ENCODE data around the gene MCRIP2.

GRCh38 chr16:591892-592517 lies 49.6 kb upstream of the MCRIP2 start:
- no peak for TF ChIP-seq CTCF (IDR thresholded peaks at IDR 0.05; ENCODE audit: low read length)
- TF ChIP-seq EZH2 (IDR thresholded peaks at IDR 0.05; ENCODE audit: borderline replicate concordance, low read length), result no peak
